HEK293 (cell line): ENCODE data around the gene FOXP1.

Experiments used
- GLI4 ChIP-seq: fragments of 450-650 bp; formaldehyde crosslinking; IDR thresholded peaks from 2 replicates; pipeline ENCODE4 v1.5.1; 2016; ENCODE audit warnings: missing biosample characterization, missing genetic modification characterization
- PRDM1 ChIP-seq: fragments of 450-650 bp; formaldehyde crosslinking; IDR thresholded peaks from 2 replicates; pipeline ENCODE4; 2016; ENCODE audit warnings: missing biosample characterization, missing genetic modification characterization
- TCF7L2 ChIP-seq: IDR thresholded peaks from 2 replicates; pipeline ENCODE4 v1.6.1; 2011; ENCODE audit warnings: low read depth, mild to moderate bottlenecking, inconsistent platforms, low read length, moderate library complexity, borderline replicate concordance
- ZNF157 ChIP-seq: fragments of 450-650 bp; formaldehyde crosslinking; IDR thresholded peaks from 2 replicates; pipeline ENCODE4 v1.5.1; 2016; ENCODE audit warnings: missing biosample characterization, missing genetic modification characterization
- ZNF677 ChIP-seq: fragments of 450-650 bp; IDR thresholded peaks from 2 replicates; pipeline ENCODE4 v1.5.0; 2018; ENCODE audit warnings: missing biosample characterization, mild to moderate bottlenecking, missing genetic modification characterization, moderate library complexity
- TF ChIP-seq, protein P1 (sequence below): fragments of 450-650 bp; formaldehyde crosslinking; IDR thresholded peaks from 2 replicates; pipeline ENCODE4 v1.5.1; 2016; ENCODE audit warnings: missing biosample characterization, missing genetic modification characterization
- TF ChIP-seq, protein P2 (sequence below): fragments of 450-650 bp; formaldehyde crosslinking; IDR thresholded peaks from 2 replicates; pipeline ENCODE4 v1.5.1; 2016; ENCODE audit warnings: missing biosample characterization, missing genetic modification characterization, low read depth

DNA sequence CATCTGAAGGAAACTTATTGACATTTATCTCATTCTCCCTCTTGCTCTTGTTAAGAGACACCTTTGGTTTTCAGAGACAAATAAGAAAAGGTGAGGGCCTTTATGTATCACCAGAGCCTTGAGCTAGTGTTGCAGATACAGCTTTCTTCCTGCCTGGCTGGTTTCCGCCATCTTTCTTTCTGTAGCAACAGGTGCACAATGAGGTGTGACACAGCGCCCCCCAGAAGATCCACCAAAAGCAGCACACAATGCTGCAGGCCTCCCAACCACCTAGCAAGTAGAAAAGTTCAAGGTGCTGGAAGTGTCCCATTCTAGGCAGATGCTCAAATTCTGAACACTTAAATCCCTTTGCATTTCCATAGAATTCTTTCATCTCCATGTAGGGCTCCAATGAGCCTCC lies 106.6 kb downstream of the FOXP1 start:
- TF ChIP-seq ZNF677 (tag by site-specific recombination) (no peak), GLI4 (tag by site-specific recombination) (no peak), PRDM1 (tag by site-specific recombination) (no peak), ZNF157 (tag by site-specific recombination) (no peak), TCF7L2 (no peak)
- TF ChIP-seq, protein P1, sequence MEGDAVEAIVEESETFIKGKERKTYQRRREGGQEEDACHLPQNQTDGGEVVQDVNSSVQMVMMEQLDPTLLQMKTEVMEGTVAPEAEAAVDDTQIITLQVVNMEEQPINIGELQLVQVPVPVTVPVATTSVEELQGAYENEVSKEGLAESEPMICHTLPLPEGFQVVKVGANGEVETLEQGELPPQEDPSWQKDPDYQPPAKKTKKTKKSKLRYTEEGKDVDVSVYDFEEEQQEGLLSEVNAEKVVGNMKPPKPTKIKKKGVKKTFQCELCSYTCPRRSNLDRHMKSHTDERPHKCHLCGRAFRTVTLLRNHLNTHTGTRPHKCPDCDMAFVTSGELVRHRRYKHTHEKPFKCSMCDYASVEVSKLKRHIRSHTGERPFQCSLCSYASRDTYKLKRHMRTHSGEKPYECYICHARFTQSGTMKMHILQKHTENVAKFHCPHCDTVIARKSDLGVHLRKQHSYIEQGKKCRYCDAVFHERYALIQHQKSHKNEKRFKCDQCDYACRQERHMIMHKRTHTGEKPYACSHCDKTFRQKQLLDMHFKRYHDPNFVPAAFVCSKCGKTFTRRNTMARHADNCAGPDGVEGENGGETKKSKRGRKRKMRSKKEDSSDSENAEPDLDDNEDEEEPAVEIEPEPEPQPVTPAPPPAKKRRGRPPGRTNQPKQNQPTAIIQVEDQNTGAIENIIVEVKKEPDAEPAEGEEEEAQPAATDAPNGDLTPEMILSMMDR (tag by site-specific recombination), result no peak
- TF ChIP-seq, protein P2, sequence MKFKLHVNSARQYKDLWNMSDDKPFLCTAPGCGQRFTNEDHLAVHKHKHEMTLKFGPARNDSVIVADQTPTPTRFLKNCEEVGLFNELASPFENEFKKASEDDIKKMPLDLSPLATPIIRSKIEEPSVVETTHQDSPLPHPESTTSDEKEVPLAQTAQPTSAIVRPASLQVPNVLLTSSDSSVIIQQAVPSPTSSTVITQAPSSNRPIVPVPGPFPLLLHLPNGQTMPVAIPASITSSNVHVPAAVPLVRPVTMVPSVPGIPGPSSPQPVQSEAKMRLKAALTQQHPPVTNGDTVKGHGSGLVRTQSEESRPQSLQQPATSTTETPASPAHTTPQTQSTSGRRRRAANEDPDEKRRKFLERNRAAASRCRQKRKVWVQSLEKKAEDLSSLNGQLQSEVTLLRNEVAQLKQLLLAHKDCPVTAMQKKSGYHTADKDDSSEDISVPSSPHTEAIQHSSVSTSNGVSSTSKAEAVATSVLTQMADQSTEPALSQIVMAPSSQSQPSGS, result no peak
